GM12864 (cell line): ENCODE data around the gene PUS10.

Experiments
- DNase-seq: peaks from one replicate; pipeline ENCODE4 v3.0.0-alpha.2; 2011; ENCODE audit warnings: low read depth
- H3K4me3 ChIP-seq: 2 replicates; pipeline ENCODE4 v1.5.1; 2011; ENCODE audit warnings: mild to moderate bottlenecking, low read depth, low read length, control low read depth
- CTCF ChIP-seq: IDR thresholded peaks from 2 replicates; pipeline ENCODE4 v1.5.1; 2011; ENCODE audit warnings: low read depth, mild to moderate bottlenecking, moderate library complexity, low read length, control low read depth, inconsistent platforms; ENCODE audit errors: missing control alignments

PUS10 gene

GRCh38 chr2:61017556-61018317 lies at the start of gene PUS10, which contains the start of gene PEX13:
TSS of gene PUS10 (minus strand) at chr2:61018255. CDS start at chr2:61011890, 6,365 bp downstream.
TSS of gene PEX13 (plus strand) at chr2:61017720. CDS start at chr2:61017760, 40 bp downstream.
- TF ChIP-seq CTCF = no peak
- peak; percentile 39 for DNase-seq
- peak within 1 kb of the TSS; percentile 68 for H3K4me3 ChIP-seq

GRCh38 chr2:61065714-61066709 lies 48.0 kb upstream of the PUS10 start, which contains the start of gene SANBR:
TSS of gene SANBR (plus strand) at chr2:61065871. CDS start at chr2:61070351, 4,480 bp downstream.
- DNase-seq = peak; percentile 37
- peak within 1 kb of the TSS; percentile 76 for H3K4me3 ChIP-seq
- TF ChIP-seq CTCF = no peak

- H3K4me3 ChIP-seq = no peak overlapping the region
- TF ChIP-seq CTCF = no peak
- no peak for DNase-seq
These were observed 41.3 kb upstream of the PUS10 start for GRCh38 chr2:61059382-61059781.

- H3K4me3 ChIP-seq = no peak overlapping the region
- no peak for TF ChIP-seq CTCF
- no peak for DNase-seq
These were observed 39.5 kb upstream of the PUS10 start for GRCh38 chr2:61057562-61057961.

- no peak for DNase-seq
- H3K4me3 ChIP-seq = no peak overlapping the region
- no peak for TF ChIP-seq CTCF
These were observed 37.5 kb upstream of the PUS10 start for GRCh38 chr2:61055557-61055956.

GRCh38 chr2:61045999-61046398 lies 27.9 kb upstream of the PUS10 start:
- no peak for TF ChIP-seq CTCF
- H3K4me3 ChIP-seq = no peak overlapping the region
- DNase-seq = no peak
